RWPE2 (cell line): ENCODE measurements around the gene BFSP2.

Experiments used
- ATAC-seq: fragments of 200-7000 bp; cut with Tn5 transposase; 3 replicates; pipeline ENCODE4 v1.9.1; 2021; ENCODE audit warnings: low read depth
- DNase-seq: peaks from one replicate; pipeline ENCODE4 v3.0.0-alpha.2; 2020; ENCODE audit warnings: low spot score
- H3K27ac ChIP-seq: fragments of 450-650 bp; 2 replicates; pipeline ENCODE4 v1.5.1; 2017; ENCODE audit warnings: mild to moderate bottlenecking; ENCODE audit not compliant: poor library complexity, severe bottlenecking
- H3K27me3 ChIP-seq: fragments of 250-450 bp; sonication (Bioruptor Pico); 2 replicates; pipeline ENCODE4 v1.5.1; 2021; ENCODE audit warnings: mild to moderate bottlenecking, moderate library complexity; ENCODE audit not compliant: insufficient read depth, poor library complexity, severe bottlenecking
- H3K36me3 ChIP-seq: fragments of 250-450 bp; sonication (Bioruptor Pico); 2 replicates; pipeline ENCODE4 v1.5.1; 2020; ENCODE audit warnings: low read depth, mild to moderate bottlenecking, moderate library complexity
- H3K4me1 ChIP-seq: fragments of 250-450 bp; sonication (Bioruptor Pico); 2 replicates; pipeline ENCODE4 v1.5.1; 2021; ENCODE audit warnings: mild to moderate bottlenecking, moderate library complexity; ENCODE audit not compliant: insufficient read depth, poor library complexity, severe bottlenecking
- H3K4me3 ChIP-seq: fragments of 250-450 bp; sonication (Bioruptor Pico); 2 replicates; pipeline ENCODE4 v1.5.1; 2021; ENCODE audit warnings: mild to moderate bottlenecking, moderate library complexity; ENCODE audit not compliant: severe bottlenecking
- H3K9me3 ChIP-seq: fragments of 250-450 bp; sonication (Bioruptor Pico); 2 replicates; pipeline ENCODE4 v1.5.1; 2021; ENCODE audit warnings: mild to moderate bottlenecking, moderate library complexity; ENCODE audit not compliant: severe bottlenecking
- CTCF ChIP-seq: fragments of 450-650 bp; IDR thresholded peaks from one replicate; pipeline ENCODE4 v1.5.1; 2017; ENCODE audit warnings: mild to moderate bottlenecking, moderate library complexity; ENCODE audit not compliant: poor library complexity, severe bottlenecking

Gene BFSP2

GRCh38 chr3:133394561-133395311 lies 5.1 kb upstream of the BFSP2 start:
- DNase-seq (no peak), ATAC-seq (no peak)
- H3K4me3 ChIP-seq = no peak overlapping the region
- no peak for TF ChIP-seq CTCF
- H3K4me1 ChIP-seq = no peaks in the 10 kb centered on the region
- H3K27me3 ChIP-seq = no peaks in the 10 kb centered on the region
- H3K36me3 ChIP-seq = no peaks in the 10 kb centered on the region
- no peak overlapping the region for H3K27ac ChIP-seq
- H3K9me3 ChIP-seq = no peaks in the 10 kb centered on the region

GRCh38 chr3:133396906-133397305 lies 3.0 kb upstream of the BFSP2 start:
- no peak for TF ChIP-seq CTCF
- Histone ChIP-seq H3K36me3 (no peaks in the 10 kb centered on the region), H3K4me1 (no peaks in the 10 kb centered on the region), H3K27ac (no peak overlapping the region), H3K27me3 (no peaks in the 10 kb centered on the region), H3K4me3 (no peak overlapping the region), H3K9me3 (no peaks in the 10 kb centered on the region)
- DNase-seq (no peak), ATAC-seq (no peak)

- TF ChIP-seq CTCF = no peak
- no peak for ATAC-seq
Observed at GRCh38 chr3:133401374-133402135, 1.7 kb downstream of the BFSP2 start.

GRCh38 chr3:133404920-133405319 lies 5.1 kb downstream of the BFSP2 start:
- no peak overlapping the region for H3K4me3 ChIP-seq
- no peak overlapping the region for H3K27ac ChIP-seq
- no peaks in the 10 kb centered on the region for H3K9me3 ChIP-seq
- H3K27me3 ChIP-seq = peaks cover 18% of the 10 kb centered on the region
- no peaks in the 10 kb centered on the region for H3K4me1 ChIP-seq
- ATAC-seq (no peak), DNase-seq (no peak)
- no peak for TF ChIP-seq CTCF
- no peaks in the 10 kb centered on the region for H3K36me3 ChIP-seq

More at GRCh38 chr3:133401374-133402135, 1.7 kb downstream of the BFSP2 start:
- Histone ChIP-seq H3K4me1 (no peaks in the 10 kb centered on the region), H3K9me3 (no peaks in the 10 kb centered on the region), H3K27ac (no peak overlapping the region), H3K27me3 (no peaks in the 10 kb centered on the region), H3K36me3 (no peaks in the 10 kb centered on the region), H3K4me3 (no peak overlapping the region)
- DNase-seq = no peak

GRCh38 chr3:133408366-133408765 lies 8.5 kb downstream of the BFSP2 start:
- Histone ChIP-seq H3K9me3 (no peaks in the 10 kb centered on the region), H3K27ac (no peak overlapping the region), H3K4me1 (no peaks in the 10 kb centered on the region), H3K27me3 (peaks cover 18% of the 10 kb centered on the region), H3K4me3 (no peak overlapping the region), H3K36me3 (no peaks in the 10 kb centered on the region)
- DNase-seq (no peak), ATAC-seq (no peak)
- no peak for TF ChIP-seq CTCF
